HG02623 (cell line): Measurements from ENCODE around the gene PHRF1.
"Not testable (repeated sequence)": the region's sequence is repeated elsewhere in the genome, so short reads cannot be mapped to it uniquely, and the experiment has no call there.

Source experiments
- ATAC-seq: cut with Tn5 transposase; IDR thresholded peaks from one replicate; pipeline ENCODE4 v1.9.1; 2021; ENCODE audit warnings: moderate library complexity; ENCODE audit not compliant: unreplicated experiment

PHRF1 gene

GRCh38 chr11:650482-650881 lies 74.2 kb downstream of the PHRF1 start:
- ATAC-seq: no peak

DNA sequence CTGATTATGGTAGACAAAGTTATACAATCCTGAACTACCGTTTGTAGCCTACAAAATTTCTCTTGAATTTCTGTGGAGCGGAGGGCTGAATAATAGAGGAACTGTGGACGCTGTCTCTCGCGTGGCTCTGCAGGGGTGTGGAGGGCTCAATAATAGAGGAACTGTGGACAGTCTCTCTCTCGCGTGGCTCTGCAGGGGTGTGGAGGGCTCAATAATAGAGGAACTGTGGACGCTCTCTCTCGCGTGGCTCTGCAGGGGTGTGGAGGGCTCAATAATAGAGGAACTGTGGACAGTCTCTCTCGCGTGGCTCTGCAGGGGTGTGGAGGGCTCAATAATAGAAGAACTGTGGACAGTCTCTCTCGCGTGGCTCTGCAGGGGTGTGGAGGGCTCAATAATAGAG lies 76.9 kb downstream of the PHRF1 start:
- ATAC-seq: not testable (repeated sequence)

DNA sequence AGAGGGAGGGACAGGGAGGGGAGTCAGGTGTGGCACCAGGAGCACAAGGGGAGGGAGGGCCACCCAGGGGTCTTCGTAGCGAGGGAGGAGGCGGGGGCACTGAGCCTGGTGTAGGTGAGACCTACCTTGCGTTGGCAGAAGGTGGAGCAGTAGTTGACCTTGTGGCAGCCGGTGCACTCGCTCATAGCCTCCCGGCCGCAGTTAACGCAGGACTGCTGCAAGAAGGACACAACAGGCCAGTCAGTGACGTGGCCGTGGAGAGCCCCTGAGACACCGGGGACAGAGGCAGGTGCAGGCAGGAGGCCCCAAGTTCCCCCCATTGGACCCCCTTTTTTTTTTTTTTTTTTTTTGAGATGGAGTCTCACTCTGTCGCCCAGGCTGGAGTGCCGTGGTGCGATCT lies 77.6 kb downstream of the PHRF1 start:
- no peak for ATAC-seq

DNA sequence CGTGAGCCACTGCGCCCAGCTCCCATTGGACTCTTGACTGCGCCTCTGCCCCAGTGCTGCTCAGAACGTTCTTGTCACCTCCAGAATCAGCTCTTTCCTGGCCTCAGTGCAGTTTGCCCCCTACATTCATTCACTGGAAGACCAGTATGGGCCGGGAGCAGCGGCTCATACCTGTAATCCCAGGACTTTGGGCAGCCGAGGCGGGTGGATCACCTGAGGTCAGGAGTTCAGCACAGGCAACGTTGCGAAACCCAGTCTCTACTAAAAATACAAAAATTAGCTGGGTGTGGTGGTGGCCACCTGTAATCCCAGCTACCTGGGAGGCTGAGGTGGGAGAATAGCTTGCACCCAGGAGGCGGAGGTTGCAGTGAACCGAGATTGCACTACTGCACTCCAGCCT lies 78.2 kb downstream of the PHRF1 start:
- not testable (repeated sequence) for ATAC-seq

GRCh38 chr11:655036-655726 lies 78.9 kb downstream of the PHRF1 start:
- no peak for ATAC-seq

DNA sequence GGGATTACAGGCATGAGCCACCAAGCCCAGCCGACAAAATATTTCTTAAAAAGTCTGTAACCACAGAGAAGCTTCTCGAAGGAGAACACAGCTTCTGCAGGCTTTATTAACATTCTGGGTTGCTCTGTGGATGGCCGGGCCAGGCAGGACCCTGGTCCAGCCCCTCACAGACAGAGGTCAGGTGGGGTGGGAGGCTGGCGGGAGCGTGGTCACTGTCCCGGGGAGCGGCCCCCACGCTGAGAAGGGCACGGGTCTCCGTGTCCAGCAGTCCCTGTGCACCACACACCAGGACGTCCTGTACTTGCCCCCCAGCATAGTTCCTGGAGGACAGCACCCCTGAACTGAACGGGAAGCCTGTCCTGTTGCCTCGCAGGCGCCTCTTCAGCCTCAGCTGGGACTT lies 80.2 kb downstream of the PHRF1 start:
- no peak for ATAC-seq

GRCh38 chr11:656866-657265 lies 80.6 kb downstream of the PHRF1 start:
- ATAC-seq: no peak

- no peak for ATAC-seq
Observed at GRCh38 chr11:657691-658126, 81.4 kb downstream of the PHRF1 start.

DNA sequence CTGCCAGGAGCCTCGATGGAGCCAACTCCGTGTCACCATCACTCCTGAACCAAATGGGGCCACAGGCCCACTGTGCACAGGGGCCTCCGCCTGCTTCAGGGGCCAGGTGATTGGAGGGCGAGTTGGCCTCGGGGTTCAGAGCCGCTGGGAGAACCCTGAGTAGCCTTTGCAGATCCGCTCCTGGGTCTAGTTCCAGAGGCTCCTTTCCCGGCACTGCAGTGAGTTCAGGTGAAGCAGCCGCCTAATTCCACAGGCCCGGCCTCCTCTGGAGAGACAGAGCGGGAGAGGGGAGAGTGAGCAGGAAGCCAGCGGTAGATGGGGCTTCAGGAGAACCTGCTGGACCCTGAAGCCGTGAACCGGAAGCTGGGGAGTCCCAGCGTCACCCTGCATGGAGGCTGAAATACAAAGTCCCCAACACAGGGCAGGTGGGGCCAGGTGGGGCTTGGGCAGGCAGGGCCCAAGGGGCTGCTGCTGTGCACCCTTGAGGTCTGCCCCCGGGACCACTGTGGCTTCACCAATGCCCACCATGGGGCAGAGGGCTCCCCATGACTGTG lies 83.3 kb downstream of the PHRF1 start:
- no peak for ATAC-seq

DNA sequence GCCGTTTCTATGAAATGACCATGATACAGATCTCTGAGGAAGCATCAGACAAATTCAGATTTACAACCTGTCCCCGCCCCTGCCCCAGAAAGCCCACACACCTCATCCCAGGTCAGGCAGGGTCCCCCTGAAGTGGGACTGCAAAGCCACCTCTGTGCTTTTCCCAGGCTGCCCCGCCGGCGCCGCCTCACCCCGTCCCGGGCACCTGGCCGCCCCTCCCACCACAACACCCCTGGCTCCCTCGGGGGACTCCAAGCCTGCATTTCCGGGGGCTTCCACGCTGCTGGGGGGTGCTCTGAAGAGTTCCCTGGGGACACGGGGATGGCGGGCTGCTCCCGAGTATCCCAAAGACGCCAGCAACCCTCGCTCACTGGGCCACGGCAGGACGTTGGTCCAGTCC lies 84.0 kb downstream of the PHRF1 start:
- ATAC-seq: no peak

GRCh38 chr11:660681-661444 lies 84.6 kb downstream of the PHRF1 start:
- ATAC-seq: no peak
